Kidney (tissue), 14 donors: ENCODE data around the gene DENND1B. TPM values are rescaled to one million over a fixed set of nuclear protein-coding genes. Genes with fewer than 3 reads are reported as not detected.
"Not testable (repeated sequence)": the region's sequence is repeated elsewhere in the genome, so short reads cannot be mapped to it uniquely, and the experiment has no call there.

Source experiments
- DNase-seq, 5 donors: peaks; one replicate each; pipeline ENCODE4 v3.0.0-alpha.2; 2013 to 2020
- FAIRE-seq: peaks from 2 replicates; lab custom pipeline; 2012; peaks lifted over from hg19 to GRCh38; lab: Jason Lieb, UNC
- H3K27ac ChIP-seq, 2 donors: one replicate each; pipeline ENCODE4 v1.7.0; 2013; ENCODE audit warnings: low read depth in 2 of 2, low read length in 2 of 2, inconsistent platforms in 1 of 2
- H3K27me3 ChIP-seq: one replicate; pipeline ENCODE4 v1.7.1; 2013; ENCODE audit warnings: low read length, inconsistent platforms; ENCODE audit not compliant: control insufficient read depth, insufficient read depth
- H3K36me3 ChIP-seq, 3 donors: one replicate each; pipeline versions ENCODE4 v1.7.0 to v1.7.1; 2013; ENCODE audit warnings: low read length in 3 of 3, control low read depth in 1 of 3, inconsistent platforms in 1 of 3; ENCODE audit not compliant: insufficient read depth in 3 of 3, control insufficient read depth in 2 of 3
- H3K4me1 ChIP-seq, 3 donors: one replicate each; pipeline versions ENCODE4 v1.7.0 to v1.7.1; 2013; ENCODE audit warnings: low read length in 3 of 3, inconsistent platforms in 1 of 3, low read depth in 1 of 3; ENCODE audit not compliant: control insufficient read depth in 2 of 3, insufficient read depth in 2 of 3
- H3K4me3 ChIP-seq, 3 donors: one replicate each; pipeline versions ENCODE4 v1.7.0 to v1.8.1; 2013; ENCODE audit warnings: low read length in 3 of 3, control low read depth in 1 of 3, inconsistent platforms in 1 of 3
- H3K9ac ChIP-seq, 3 donors: one replicate each; pipeline versions ENCODE4 v1.7.0 to v1.7.1; 2013; ENCODE audit warnings: low read length in 3 of 3, control low read depth in 1 of 3, inconsistent platforms in 1 of 3
- H3K9me3 ChIP-seq, 3 donors: one replicate each; pipeline versions ENCODE4 v1.7.0 to v1.7.1; 2013; ENCODE audit warnings: low read length in 3 of 3, control low read depth in 1 of 3, inconsistent platforms in 1 of 3; ENCODE audit not compliant: control insufficient read depth in 2 of 3, insufficient read depth in 1 of 3
- CTCF ChIP-seq: IDR thresholded peaks from 3 replicates; pipeline ENCODE4 v1.5.1; 2012; ENCODE audit warnings: mild to moderate bottlenecking, moderate library complexity, borderline replicate concordance; ENCODE audit not compliant: insufficient read depth; ENCODE audit errors: extremely low read depth
- intact Hi-C: fragments of 100-400 bp; cut with DNase I; formaldehyde crosslinking; loops from one replicate; pipeline ENCODE4 v1.11.1; 2022
- polyA plus RNA-seq: library from polyadenylated mRNA; stranded (reverse); fragments of 350-450 nt; fragmentation: Illumina TruSeq; extraction: RNeasy Lipid Tissue Mini Kit (QIAGEN cat#74804); gene quantifications from one replicate; pipeline ENCODE4 v1.2.3, GENCODE V29; 2014; ENCODE audit warnings: low read depth, low replicate concordance; ENCODE audit not compliant: insufficient read depth
- total RNA-seq: library from RNA; stranded (reverse); fragmentation: NEBNext Ultra II Directional; extraction: Animal tissue kit (Norgen Biotek cat#: 25700); gene quantifications from one replicate; pipeline ENCODE4 v1.2.1, GENCODE V29; 2021
- donor health status: control.
- donor health status: control.
- donor health status: control.
- donor health status: control.
- donor health status: control.
- donor health status: DM: yes; HTN: yes; CAD: no.
- donor health status: Normal renal cell carcinoma (clear cell type).

DENND1B gene
- total and polyA plus RNA-seq, 2 donors from 2014 or later: 3.1 to 20.6 TPM

GRCh38 chr1:197763307-197763706, 12.0 kb downstream of the DENND1B start:
- FAIRE-seq: no peak
- no peak overlapping the region for H3K9ac ChIP-seq
- intact Hi-C loops: no loop called here
- no peak for DNase-seq
- H3K9me3 ChIP-seq: no peaks in the 10 kb centered on the region
- H3K36me3 ChIP-seq: no peaks in the 10 kb centered on the region
- no peak overlapping the region for H3K4me3 ChIP-seq
- H3K27me3 ChIP-seq: no peaks in the 10 kb centered on the region
- H3K4me1 ChIP-seq: no peaks in the 10 kb centered on the region
- no peak overlapping the region for H3K27ac ChIP-seq
- no peak for TF ChIP-seq CTCF

- H3K36me3 ChIP-seq: no peaks in the 10 kb centered on the region
- no peaks in the 10 kb centered on the region for H3K27me3 ChIP-seq
- FAIRE-seq: no peak
Observed at GRCh38 chr1:197761654-197762053, 13.6 kb downstream of the DENND1B start.

GRCh38 chr1:197755553-197755952, 19.7 kb downstream of the DENND1B start:
- intact Hi-C loops, H3K9me3 ChIP-seq, H3K9ac ChIP-seq, DNase-seq, H3K4me1 ChIP-seq, H3K27me3 ChIP-seq, H3K4me3 ChIP-seq, H3K27ac ChIP-seq, FAIRE-seq, H3K36me3 ChIP-seq: not testable (repeated sequence)

More at GRCh38 chr1:197761654-197762053, 13.6 kb downstream of the DENND1B start:
- H3K9ac ChIP-seq: no peak overlapping the region
- DNase-seq: no peak
- no peaks in the 10 kb centered on the region for H3K4me1 ChIP-seq
- TF ChIP-seq CTCF: no peak
- H3K27ac ChIP-seq: no peak overlapping the region
- intact Hi-C loops: no loop called here
- no peak overlapping the region for H3K4me3 ChIP-seq
- no peaks in the 10 kb centered on the region for H3K9me3 ChIP-seq

GRCh38 chr1:197752652-197753164, 22.6 kb downstream of the DENND1B start:
- H3K4me3 ChIP-seq, H3K36me3 ChIP-seq, H3K9me3 ChIP-seq, intact Hi-C loops, H3K4me1 ChIP-seq, H3K27me3 ChIP-seq, DNase-seq, FAIRE-seq, H3K27ac ChIP-seq, H3K9ac ChIP-seq: not testable (repeated sequence)

GRCh38 chr1:197750366-197750765, 24.9 kb downstream of the DENND1B start:
- Histone ChIP-seq H3K9me3 (no peaks in the 10 kb centered on the region), H3K27ac (no peak overlapping the region), H3K4me3 (no peak overlapping the region), H3K9ac (no peak overlapping the region), H3K27me3 (no peaks in the 10 kb centered on the region), H3K4me1 (no peaks in the 10 kb centered on the region), H3K36me3 (no peaks in the 10 kb centered on the region)
- FAIRE-seq (no peak), DNase-seq (no peak)
- intact Hi-C loops: no loop called here
- TF ChIP-seq CTCF: no peak
